Lower leg skin (tissue), 4 donors: ENCODE measurements around the gene SPTB. TPM values are rescaled to one million over a fixed set of nuclear protein-coding genes. Genes with fewer than 3 reads are reported as not detected.

Source experiments
- DNase-seq, 2 donors: peaks; one replicate each; pipeline ENCODE4 v3.0.0-alpha.2; 2019; ENCODE audit warnings: low spot score in 2 of 2
- H3K4me3 ChIP-seq: fragments of 200-600 bp; sonication (generic); 2 replicates; pipeline ENCODE4 v1.5.1; 2017; ENCODE audit warnings: mild to moderate bottlenecking, low read depth; ENCODE audit not compliant: poor library complexity, severe bottlenecking
- CTCF ChIP-seq, 3 donors: fragments of 450-650 bp; IDR thresholded peaks; one replicate each; pipeline ENCODE4 v1.5.1; 2016; ENCODE audit warnings: antibody characterized with exemption in 3 of 3, mild to moderate bottlenecking in 3 of 3, moderate library complexity in 2 of 3
- POLR2A ChIP-seq, 2 donors: fragments of 450-650 bp; IDR thresholded peaks; one replicate each; pipeline ENCODE4 v1.6.1; 2016 to 2017; ENCODE audit warnings: antibody characterized with exemption in 2 of 2, mild to moderate bottlenecking in 1 of 2, moderate library complexity in 1 of 2
- WGBS, 2 donors: methylation state at CpG; one replicate each; pipeline ENCODE4 v1.1.5; 2018; 5-methylcytosine and 5-hydroxymethylcytosine counted together
- intact Hi-C: fragments of 100-400 bp; cut with DNase I; formaldehyde crosslinking; loops from one replicate; pipeline ENCODE4 v1.15.0; 2023; ENCODE audit warnings: low total_unique reads
- total RNA-seq, 4 donors: library from RNA; depleted of rRNA; stranded (reverse); fragments of >200 nt; gene quantifications; one replicate each; pipeline ENCODE4 v1.1.0, GENCODE V29; 2016

Gene SPTB
- total RNA-seq, 4 donors from 2014 or later, result 0.34 to 1.3 (median 0.92) TPM

GRCh38 chr14:64748995-64749714 lies 130.6 kb downstream of the SPTB start:
- TF ChIP-seq CTCF (IDR thresholded peaks at IDR 0.05) (no peak), POLR2A (IDR thresholded peaks at IDR 0.05) (no peak)
- intact Hi-C loops, result no loop called here
- no peak overlapping the region for H3K4me3 ChIP-seq
- WGBS, 2 donors, result 95 to 96% methylated on average over 45 to 51 of the region's 51 CpGs
- no peak for DNase-seq

- no peak for DNase-seq
- no peak overlapping the region for H3K4me3 ChIP-seq
- TF ChIP-seq POLR2A (IDR thresholded peaks at IDR 0.05) (no peak), CTCF (IDR thresholded peaks at IDR 0.05) (no peak)
- WGBS, 2 donors, result 91 to 95% methylated on average over 6 of the region's 6 CpGs
- intact Hi-C loops, result no loop called here
Measured at GRCh38 chr14:64748521-64748920, 131.2 kb downstream of the SPTB start.

GRCh38 chr14:64747327-64747726 lies 132.4 kb downstream of the SPTB start:
- DNase-seq, result no peak
- no peak overlapping the region for H3K4me3 ChIP-seq
- no peak for TF ChIP-seq CTCF (IDR thresholded peaks at IDR 0.05)
- TF ChIP-seq POLR2A (IDR thresholded peaks at IDR 0.05), result no peak
- intact Hi-C loops, result no loop called here
- 83 to 92% methylated on average over 5 of the region's 5 CpGs for whole genome bisulfite sequencing, 2 donors

GRCh38 chr14:64746298-64747250 lies 133.1 kb downstream of the SPTB start:
- 58 to 61% methylated on average over 12 of the region's 12 CpGs for WGBS, 2 donors
- intact Hi-C loops, result no loop called here
- DNase-seq, result no peak
- H3K4me3 ChIP-seq, result no peak overlapping the region
- TF ChIP-seq POLR2A (IDR thresholded peaks at IDR 0.05) (no peak), CTCF (IDR thresholded peaks at IDR 0.05) (no peak)

- no peak for DNase-seq
- intact Hi-C loops, result no loop called here
- no peak overlapping the region for H3K4me3 ChIP-seq
- 63 to 75% methylated on average over 8 of the region's 8 CpGs for WGBS, 2 donors
- no peak for TF ChIP-seq POLR2A (IDR thresholded peaks at IDR 0.05)
Measured at GRCh38 chr14:64745511-64746091, 134.1 kb downstream of the SPTB start.

GRCh38 chr14:64743061-64743460 lies 136.6 kb downstream of the SPTB start:
- TF ChIP-seq POLR2A (IDR thresholded peaks at IDR 0.05) (no peak), CTCF (IDR thresholded peaks at IDR 0.05) (no peak)
- no peak overlapping the region for H3K4me3 ChIP-seq
- intact Hi-C loops, result no loop called here
- no peak for DNase-seq
- 95 to 96% methylated on average over 17 to 27 of the region's 27 CpGs for WGBS, 2 donors
